ENCODE measurements around the gene DSC1. TPM values are rescaled to one million over a fixed set of nuclear protein-coding genes. Genes with fewer than 3 reads are reported as not detected.

Gene DSC1
- total RNA-seq, 1 experiment from 2014 or later, result not detected

GRCh38 chr18:31120594-31120993 is 42.1 kb downstream of the DSC1 start:
- ATAC-seq, result no peak
- Histone ChIP-seq H3K9me3 (ENCODE audit: control insufficient read depth in 1 of 2, insufficient read depth in 1 of 2, low read depth in 1 of 2, low read length in 2 of 2) (no peaks in the 10 kb centered on the region), H4K20me1 (ENCODE audit: insufficient read depth) (no peaks in the 10 kb centered on the region), H3K79me2 (ENCODE audit: insufficient read depth, low read length) (no peaks in the 10 kb centered on the region), H2AFZ (ENCODE audit: low read depth, low read length, poor library complexity, severe bottlenecking) (no peak overlapping the region), H3K27me3 (ENCODE audit: insufficient read depth, low read length) (no peaks in the 10 kb centered on the region), H3K4me2 (ENCODE audit: low read length) (no peak overlapping the region), H3K9me2 (ENCODE audit: insufficient read depth) (no peaks in the 10 kb centered on the region), H3K4me3 (replicated peaks in 1 of 2; ENCODE audit: low read depth in 1 of 2, low read length in 2 of 2) (no peak overlapping the region), H3K36me3 (ENCODE audit: control insufficient read depth in 1 of 2, insufficient read depth in 2 of 2, low read length in 2 of 2) (no peaks in the 10 kb centered on the region), H3K9ac (ENCODE audit: low read length) (no peak overlapping the region), H3K27ac (ENCODE audit: low read depth, low read length) (no peak overlapping the region), H3K4me1 (ENCODE audit: control insufficient read depth in 1 of 2, insufficient read depth in 2 of 2, low read length in 2 of 2) (peaks cover 4 to 10% of the 10 kb centered on the region in 2 experiments; a peak in 3 of 4 replicates)
- CTCF ChIA-PET, result interaction anchor here (0.7 kb wide), 1 partner anchor 12 kb away, joined by 3 read pairs; no protein-coding TSS in a partner anchor
- DNase-seq (ENCODE audit: low read depth, low spot score), result no peak
- POLR2A ChIA-PET, result no interaction called here
- TF ChIP-seq POLR2A (IDR thresholded peaks at IDR 0.05; ENCODE audit: borderline replicate concordance, extremely low read depth, insufficient read depth, insufficient read length), result no peak
- no peak for TF ChIP-seq EZH2phosphoT487 (IDR thresholded peaks at IDR 0.05; ENCODE audit: borderline replicate concordance)
- no peak for TF ChIP-seq JUND (IDR thresholded peaks at IDR 0.05)
- no peak for TF ChIP-seq ZFX (IDR thresholded peaks at IDR 0.05)
- TF ChIP-seq CEBPB (IDR thresholded peaks at IDR 0.05; ENCODE audit: low read depth), result no peak
- no peak for TF ChIP-seq CTCF (IDR thresholded peaks at IDR 0.05 in 2 of 3, conservative IDR thresholded peaks at IDR 0.05 in 1 of 3; ENCODE audit: borderline replicate concordance in 1 of 3, insufficient read depth in 1 of 3, low read depth in 2 of 3, low read length in 2 of 3)
- TF ChIP-seq, protein P1, sequence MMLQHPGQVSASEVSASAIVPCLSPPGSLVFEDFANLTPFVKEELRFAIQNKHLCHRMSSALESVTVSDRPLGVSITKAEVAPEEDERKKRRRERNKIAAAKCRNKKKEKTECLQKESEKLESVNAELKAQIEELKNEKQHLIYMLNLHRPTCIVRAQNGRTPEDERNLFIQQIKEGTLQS (IDR thresholded peaks at IDR 0.05), result no peak
- TF ChIP-seq SIN3A (IDR thresholded peaks at IDR 0.05; ENCODE audit: low read depth), result no peak
- no peak for TF ChIP-seq ZNF274 (IDR thresholded peaks at IDR 0.05; ENCODE audit: low read depth, low read length)
- TF ChIP-seq EZH2 (IDR thresholded peaks at IDR 0.05), result no peak
- no peak for TF ChIP-seq EGR1 (IDR thresholded peaks at IDR 0.05; ENCODE audit: low read depth)
- no peak for TF ChIP-seq MAX (IDR thresholded peaks at IDR 0.05)
- no peak for TF ChIP-seq SRF (IDR thresholded peaks at IDR 0.05; ENCODE audit: low read depth)
- TF ChIP-seq POLR2AphosphoS5 (IDR thresholded peaks at IDR 0.05; ENCODE audit: low read depth, low read length), result no peak
- TF ChIP-seq ZBTB33 (IDR thresholded peaks at IDR 0.05; ENCODE audit: extremely low read depth, insufficient replicate concordance, low read length), result no peak
- TF ChIP-seq RAD21 (IDR thresholded peaks at IDR 0.05; ENCODE audit: low read depth), result no peak
- TF ChIP-seq, protein P2, sequence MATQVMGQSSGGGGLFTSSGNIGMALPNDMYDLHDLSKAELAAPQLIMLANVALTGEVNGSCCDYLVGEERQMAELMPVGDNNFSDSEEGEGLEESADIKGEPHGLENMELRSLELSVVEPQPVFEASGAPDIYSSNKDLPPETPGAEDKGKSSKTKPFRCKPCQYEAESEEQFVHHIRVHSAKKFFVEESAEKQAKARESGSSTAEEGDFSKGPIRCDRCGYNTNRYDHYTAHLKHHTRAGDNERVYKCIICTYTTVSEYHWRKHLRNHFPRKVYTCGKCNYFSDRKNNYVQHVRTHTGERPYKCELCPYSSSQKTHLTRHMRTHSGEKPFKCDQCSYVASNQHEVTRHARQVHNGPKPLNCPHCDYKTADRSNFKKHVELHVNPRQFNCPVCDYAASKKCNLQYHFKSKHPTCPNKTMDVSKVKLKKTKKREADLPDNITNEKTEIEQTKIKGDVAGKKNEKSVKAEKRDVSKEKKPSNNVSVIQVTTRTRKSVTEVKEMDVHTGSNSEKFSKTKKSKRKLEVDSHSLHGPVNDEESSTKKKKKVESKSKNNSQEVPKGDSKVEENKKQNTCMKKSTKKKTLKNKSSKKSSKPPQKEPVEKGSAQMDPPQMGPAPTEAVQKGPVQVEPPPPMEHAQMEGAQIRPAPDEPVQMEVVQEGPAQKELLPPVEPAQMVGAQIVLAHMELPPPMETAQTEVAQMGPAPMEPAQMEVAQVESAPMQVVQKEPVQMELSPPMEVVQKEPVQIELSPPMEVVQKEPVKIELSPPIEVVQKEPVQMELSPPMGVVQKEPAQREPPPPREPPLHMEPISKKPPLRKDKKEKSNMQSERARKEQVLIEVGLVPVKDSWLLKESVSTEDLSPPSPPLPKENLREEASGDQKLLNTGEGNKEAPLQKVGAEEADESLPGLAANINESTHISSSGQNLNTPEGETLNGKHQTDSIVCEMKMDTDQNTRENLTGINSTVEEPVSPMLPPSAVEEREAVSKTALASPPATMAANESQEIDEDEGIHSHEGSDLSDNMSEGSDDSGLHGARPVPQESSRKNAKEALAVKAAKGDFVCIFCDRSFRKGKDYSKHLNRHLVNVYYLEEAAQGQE (IDR thresholded peaks at IDR 0.05; ENCODE audit: low read depth), result no peak
- no peak for TF ChIP-seq SP1 (IDR thresholded peaks at IDR 0.05; ENCODE audit: low read depth)
- no peak for TF ChIP-seq ELF1 (IDR thresholded peaks at IDR 0.05; ENCODE audit: borderline replicate concordance, low read depth)
- TF ChIP-seq CBX3 (IDR thresholded peaks at IDR 0.05; ENCODE audit: low read depth), result no peak
- BruUV-seq (replicated peaks), result no TSS peak
- RAD21 ChIA-PET (ENCODE audit: low non-redundant PET in 1 of 2, low total read pairs in 2 of 2, uncharacterized antibody in 2 of 2, unreplicated experiment in 2 of 2), result interaction anchor here in 1 of 2 experiments (0.7 kb wide), 1 partner anchor 112 kb away, joined by 3 read pairs; no protein-coding TSS in a partner anchor
- intact Hi-C loops (cut with micrococcal nuclease), result no loop called here

Measured in HCT116 (cell line).